GM12873 (cell line): ENCODE results near the gene ATP6V0D1.

Experiments
- TF ChIP-seq, protein P1 (sequence below): IDR thresholded peaks from 2 replicates; pipeline ENCODE4 v1.5.1; 2012; ENCODE audit warnings: low read depth, mild to moderate bottlenecking, moderate library complexity, low read length, control low read depth; ENCODE audit not compliant: insufficient read depth; ENCODE audit errors: missing control alignments

ATP6V0D1 gene

DNA sequence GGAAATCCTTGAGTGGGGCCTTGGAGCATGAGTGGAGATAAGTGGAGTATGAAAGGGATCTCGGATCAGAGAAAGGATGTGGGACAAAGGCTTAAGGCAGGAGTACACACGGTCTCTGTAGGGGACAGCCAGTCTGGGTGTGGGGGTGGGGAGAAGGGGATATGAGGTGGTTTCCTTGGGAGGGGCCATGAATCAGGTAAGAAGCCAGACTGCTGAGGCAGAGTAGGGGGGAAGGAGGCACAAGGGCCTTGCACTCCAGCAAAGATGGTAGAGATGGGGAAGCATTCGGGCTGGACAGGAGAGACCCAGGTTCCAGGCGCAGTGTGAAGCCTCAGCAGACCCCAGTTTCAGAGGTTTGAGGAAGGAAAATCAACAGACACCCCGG, 48.5 kb downstream of the ATP6V0D1 start:
- TF ChIP-seq, protein P1, sequence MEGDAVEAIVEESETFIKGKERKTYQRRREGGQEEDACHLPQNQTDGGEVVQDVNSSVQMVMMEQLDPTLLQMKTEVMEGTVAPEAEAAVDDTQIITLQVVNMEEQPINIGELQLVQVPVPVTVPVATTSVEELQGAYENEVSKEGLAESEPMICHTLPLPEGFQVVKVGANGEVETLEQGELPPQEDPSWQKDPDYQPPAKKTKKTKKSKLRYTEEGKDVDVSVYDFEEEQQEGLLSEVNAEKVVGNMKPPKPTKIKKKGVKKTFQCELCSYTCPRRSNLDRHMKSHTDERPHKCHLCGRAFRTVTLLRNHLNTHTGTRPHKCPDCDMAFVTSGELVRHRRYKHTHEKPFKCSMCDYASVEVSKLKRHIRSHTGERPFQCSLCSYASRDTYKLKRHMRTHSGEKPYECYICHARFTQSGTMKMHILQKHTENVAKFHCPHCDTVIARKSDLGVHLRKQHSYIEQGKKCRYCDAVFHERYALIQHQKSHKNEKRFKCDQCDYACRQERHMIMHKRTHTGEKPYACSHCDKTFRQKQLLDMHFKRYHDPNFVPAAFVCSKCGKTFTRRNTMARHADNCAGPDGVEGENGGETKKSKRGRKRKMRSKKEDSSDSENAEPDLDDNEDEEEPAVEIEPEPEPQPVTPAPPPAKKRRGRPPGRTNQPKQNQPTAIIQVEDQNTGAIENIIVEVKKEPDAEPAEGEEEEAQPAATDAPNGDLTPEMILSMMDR: no peak

DNA sequence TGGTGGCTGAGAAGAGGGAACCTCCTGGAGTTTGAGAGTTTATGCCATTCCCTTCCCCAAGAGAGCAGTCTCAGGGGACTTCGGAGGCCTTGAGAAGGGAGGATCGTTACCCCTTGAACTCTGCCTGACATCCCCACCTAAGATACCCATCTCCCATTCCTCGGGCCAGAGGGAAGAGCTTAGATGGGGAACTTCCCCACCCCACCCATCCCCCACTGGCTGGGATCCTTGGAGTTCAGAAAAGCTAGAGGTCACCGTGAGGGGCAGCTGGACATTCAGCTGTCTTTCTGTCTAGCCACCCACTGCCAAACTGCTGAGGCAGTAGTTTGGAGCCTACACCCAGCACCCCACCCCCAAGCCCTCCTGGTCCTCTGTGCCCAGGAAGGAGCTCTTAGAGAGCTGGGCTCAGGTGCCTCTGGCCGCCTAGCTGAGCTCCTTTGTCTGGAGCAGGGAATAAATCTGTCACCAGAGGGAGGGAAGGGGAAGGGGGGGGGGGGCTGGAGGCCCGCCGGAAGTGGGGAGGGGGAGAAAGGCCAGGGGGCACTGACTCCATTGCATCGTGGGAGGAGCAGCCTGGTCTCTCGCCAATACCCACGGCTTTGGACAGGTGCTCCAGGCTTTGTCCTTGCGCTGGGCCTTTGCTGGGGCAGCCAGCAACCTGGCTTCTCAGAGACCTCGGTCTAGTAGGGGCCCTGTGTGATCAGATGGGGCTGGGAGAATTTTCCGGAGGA, 49.0 kb downstream of the ATP6V0D1 start:
- TF ChIP-seq, protein P1: no peak

DNA sequence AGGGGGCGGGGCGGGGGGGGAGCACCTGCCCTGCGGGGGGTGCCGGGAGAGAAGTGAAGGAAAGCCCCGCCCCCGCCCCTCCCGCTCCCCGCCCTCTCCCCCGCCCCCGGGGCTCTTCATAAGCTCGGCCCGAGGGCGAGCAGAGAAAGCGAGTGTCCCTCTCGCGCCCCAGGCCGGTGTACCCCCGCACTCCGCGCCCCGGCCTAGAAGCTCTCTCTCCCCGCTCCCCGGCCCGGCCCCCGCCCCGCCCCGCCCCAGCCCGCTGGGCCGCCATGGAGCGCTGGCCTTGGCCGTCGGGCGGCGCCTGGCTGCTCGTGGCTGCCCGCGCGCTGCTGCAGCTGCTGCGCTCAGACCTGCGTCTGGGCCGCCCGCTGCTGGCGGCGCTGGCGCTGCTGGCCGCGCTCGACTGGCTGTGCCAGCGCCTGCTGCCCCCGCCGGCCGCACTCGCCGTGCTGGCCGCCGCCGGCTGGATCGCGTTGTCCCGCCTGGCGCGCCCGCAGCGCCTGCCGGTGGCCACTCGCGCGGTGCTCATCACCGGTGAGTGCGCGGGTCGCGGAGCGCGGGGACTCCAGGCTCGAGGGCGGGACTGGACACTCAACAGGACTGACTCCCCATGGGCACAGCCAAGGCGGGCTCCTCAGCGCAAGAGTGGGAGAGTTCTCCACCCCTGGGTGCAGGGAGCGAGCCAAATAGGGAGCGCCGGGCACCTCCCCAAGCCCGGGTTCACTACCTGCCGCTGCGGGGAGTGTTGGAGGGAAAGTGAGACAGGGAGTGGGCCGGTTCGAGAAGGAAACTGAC, 49.8 kb downstream of the ATP6V0D1 start, which contains the start of gene HSD11B2:
Gene HSD11B2, plus strand, starts transcription at position 145 of the 798 bp plus-strand sequence. Its CDS starts 128 bp downstream, at position 273.
- TF ChIP-seq, protein P1: no peak

DNA sequence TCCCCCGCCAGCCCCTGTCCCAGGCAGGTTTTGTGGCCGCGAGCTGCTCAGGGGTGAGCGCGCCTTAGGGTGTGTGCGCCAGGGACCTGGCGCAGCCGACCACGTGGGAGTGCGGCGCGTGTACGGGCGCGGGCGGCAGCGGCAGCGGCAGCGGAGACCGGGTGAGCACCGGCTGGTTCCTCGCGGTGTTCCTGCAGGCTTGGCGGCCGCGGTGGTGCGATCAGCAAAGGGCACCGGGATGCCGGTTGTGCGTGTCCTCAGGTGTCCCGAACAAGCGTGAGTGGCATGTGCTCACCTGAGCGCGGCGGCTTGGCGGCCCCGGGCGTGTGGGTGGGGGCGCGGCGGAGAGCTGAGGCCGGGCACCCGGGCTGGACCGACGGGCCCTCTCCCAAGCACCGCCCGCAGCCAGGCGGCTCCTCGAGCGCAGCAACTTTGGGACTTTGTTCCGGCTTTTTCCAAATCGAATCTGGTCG, 50.4 kb downstream of the ATP6V0D1 start:
- TF ChIP-seq, protein P1: no peak

DNA sequence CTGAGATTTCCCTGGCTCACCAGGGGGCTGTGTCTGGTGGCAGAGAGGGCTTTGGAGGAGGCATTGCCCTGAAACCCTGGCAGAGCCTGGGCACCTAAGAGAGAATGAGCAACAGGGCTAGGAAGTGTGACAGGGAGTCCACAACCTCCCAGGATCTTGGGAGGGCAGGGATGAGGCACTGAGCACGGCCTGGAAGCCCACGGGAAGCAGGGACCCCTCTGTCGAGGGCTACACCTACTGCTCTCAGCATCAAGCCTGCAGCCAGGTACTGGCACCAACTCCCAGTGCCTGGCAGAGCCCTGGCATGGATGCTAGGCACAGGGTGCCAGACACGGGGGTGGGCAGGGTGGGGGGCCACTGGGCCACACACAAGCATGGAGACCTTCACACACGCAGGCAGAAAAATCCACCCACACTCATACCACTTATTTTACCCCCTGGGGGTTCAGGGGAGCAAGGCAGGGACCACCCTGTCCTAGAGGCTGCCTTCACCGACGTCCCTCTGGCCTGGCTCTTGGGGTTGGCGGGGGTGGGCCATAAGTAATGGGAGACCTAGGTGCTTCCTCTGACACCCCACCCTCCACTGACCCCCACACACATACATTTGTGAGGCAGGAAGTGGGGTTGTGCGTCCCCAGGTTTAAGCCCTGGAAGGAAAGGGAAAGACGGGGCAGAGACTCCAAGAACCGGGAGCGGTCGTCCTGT, 51.0 kb downstream of the ATP6V0D1 start:
- TF ChIP-seq, protein P1: no peak

DNA sequence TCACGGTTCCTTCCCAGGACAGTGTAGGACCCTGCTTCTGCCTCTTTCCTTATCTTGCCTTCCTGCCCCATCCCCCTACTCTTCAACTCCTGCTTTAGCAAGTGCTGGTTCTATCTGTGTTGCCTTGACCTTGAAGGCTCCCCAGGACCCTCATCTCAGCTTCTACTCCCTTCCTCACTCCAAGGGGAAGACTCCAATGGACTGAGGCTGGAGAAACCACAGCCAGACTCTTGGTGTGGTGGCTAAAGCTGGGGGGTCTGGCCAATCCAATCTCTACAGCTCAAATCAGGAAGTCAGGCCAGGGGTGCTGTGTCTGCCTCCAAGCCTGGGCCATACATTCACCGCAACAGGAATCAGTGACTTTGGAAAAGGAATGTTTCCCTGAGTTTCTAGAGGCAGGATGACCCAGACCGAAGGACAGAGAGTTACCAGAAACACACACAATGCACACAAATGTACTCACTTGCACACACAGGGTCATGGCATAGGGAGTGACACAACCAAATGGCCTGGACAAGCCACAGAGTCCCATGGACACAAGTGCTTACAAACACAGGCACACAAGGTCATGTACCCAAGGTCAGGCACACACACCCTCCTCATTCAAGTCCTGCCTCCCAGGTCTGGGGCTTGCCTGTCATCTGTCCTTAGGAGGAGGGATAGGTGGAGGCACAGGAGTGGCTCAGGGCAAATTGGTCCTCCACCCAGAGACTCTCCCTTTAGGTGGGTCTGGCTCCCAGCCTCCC, 51.7 kb downstream of the ATP6V0D1 start:
- TF ChIP-seq, protein P1: no peak
